GM10266 (cell line): ENCODE data around the gene CCDC124.

Experiments
- DNase-seq: peaks from one replicate; pipeline ENCODE4 v3.0.0; 2012; ENCODE audit errors: extremely low spot score
- TF ChIP-seq, protein P1 (sequence below): IDR thresholded peaks from 2 replicates; pipeline ENCODE4 v1.5.1; 2012; ENCODE audit warnings: mild to moderate bottlenecking, low read depth; ENCODE audit not compliant: control insufficient read depth, insufficient read depth; ENCODE audit errors: missing control alignments

CCDC124 gene

DNA sequence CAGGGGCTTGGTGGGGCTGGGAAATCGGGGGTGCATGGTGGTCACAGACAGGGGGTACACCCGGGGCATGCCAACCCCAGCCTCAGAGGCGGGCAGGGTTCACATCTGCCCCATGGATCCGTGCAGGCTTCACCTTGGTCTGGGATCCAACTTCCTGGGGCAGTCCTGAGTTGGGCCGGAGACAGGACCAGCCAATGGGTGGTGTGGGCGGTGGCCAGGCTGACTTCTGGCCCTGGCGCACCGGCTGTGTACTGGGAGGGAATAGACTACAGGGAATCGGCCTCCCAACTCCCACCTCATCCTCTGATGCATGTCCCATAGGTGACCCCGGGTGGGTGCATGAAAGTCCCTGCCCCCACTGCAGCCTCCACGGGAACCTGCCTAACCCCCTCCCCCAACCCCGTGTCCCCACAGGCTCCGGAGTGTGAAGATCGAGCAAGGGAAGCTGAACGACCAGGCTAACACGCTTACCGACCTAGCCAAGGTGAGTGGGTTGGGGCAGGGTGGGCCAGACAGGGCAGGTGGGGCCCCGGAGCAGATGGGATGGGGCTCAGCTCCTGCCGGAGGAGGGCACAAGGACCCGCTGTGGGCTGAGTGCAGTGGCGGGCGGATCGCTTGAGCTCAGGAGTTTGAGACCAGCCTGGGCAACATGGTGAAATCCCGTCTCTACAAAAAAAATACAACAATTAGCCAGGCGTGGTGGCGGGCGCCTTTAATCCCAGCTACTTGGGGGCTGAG, 60.4 kb downstream of the CCDC124 start:
- DNase-seq, result no peak
- TF ChIP-seq, protein P1, sequence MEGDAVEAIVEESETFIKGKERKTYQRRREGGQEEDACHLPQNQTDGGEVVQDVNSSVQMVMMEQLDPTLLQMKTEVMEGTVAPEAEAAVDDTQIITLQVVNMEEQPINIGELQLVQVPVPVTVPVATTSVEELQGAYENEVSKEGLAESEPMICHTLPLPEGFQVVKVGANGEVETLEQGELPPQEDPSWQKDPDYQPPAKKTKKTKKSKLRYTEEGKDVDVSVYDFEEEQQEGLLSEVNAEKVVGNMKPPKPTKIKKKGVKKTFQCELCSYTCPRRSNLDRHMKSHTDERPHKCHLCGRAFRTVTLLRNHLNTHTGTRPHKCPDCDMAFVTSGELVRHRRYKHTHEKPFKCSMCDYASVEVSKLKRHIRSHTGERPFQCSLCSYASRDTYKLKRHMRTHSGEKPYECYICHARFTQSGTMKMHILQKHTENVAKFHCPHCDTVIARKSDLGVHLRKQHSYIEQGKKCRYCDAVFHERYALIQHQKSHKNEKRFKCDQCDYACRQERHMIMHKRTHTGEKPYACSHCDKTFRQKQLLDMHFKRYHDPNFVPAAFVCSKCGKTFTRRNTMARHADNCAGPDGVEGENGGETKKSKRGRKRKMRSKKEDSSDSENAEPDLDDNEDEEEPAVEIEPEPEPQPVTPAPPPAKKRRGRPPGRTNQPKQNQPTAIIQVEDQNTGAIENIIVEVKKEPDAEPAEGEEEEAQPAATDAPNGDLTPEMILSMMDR, result no peak
